Measurements from ENCODE around the gene EXD3. TPM values are rescaled to one million over a fixed set of nuclear protein-coding genes. Genes with fewer than 3 reads are reported as not detected.

EXD3 gene
- polyA plus RNA-seq, 1 of the 3 experiments (the other 2 are of a cell fraction): 11.5 TPM

GRCh38 chr9:137461316-137461662 lies 38.3 kb upstream of the EXD3 start:
- H3K9me3 ChIP-seq: no peaks in the 10 kb centered on the region
- CTCF ChIA-PET: interaction anchor here (1.5 kb wide), 1 partner anchor 16 kb away, joined by 5 read pairs; no protein-coding TSS in a partner anchor

GRCh38 chr9:137460363-137461315 lies 37.7 kb upstream of the EXD3 start:
- Histone ChIP-seq H3K27me3 (ENCODE audit: insufficient read depth) (no peaks in the 10 kb centered on the region), H3K27ac (ENCODE audit: low read depth in 2 of 2, low read length in 1 of 2) (no peak overlapping the region), H3K4me1 (ENCODE audit: control insufficient read depth in 1 of 2, insufficient read depth in 2 of 2, low read depth in 1 of 2, low read length in 1 of 2) (peaks cover 18 to 33% of the 10 kb centered on the region in 2 experiments; a peak in 3 of 4 replicates), H3K4me2 (no peak overlapping the region), H3F3A (replicated peaks; ENCODE audit: insufficient read depth) (no peaks in the 10 kb centered on the region), H3K9me2 (no peaks in the 10 kb centered on the region), H3K79me2 (ENCODE audit: insufficient read depth) (peaks cover 10% of the 10 kb centered on the region; the same call in 1 of the 2 replicates), H2AFZ (ENCODE audit: low read depth) (no peak overlapping the region), H3K9ac (no peak overlapping the region), H3K36me3 (replicated peaks in 1 of 2; ENCODE audit: control insufficient read depth in 1 of 2, insufficient read depth in 2 of 2, low read length in 1 of 2) (peaks cover 0 to 12% of the 10 kb centered on the region in 2 experiments), H3K9me3 (no peaks in the 10 kb centered on the region), H3K4me3 (ENCODE audit: low read depth in 2 of 2, low read length in 1 of 2) (no peak overlapping the region), H4K20me1 (ENCODE audit: insufficient read depth) (peaks cover 16% of the 10 kb centered on the region)
- WGBS (ENCODE audit: low lambda C conversion rate): 86% methylated on average over 11 of the region's 31 CpGs
- CTCF ChIA-PET: interaction anchor here (0.9 to 1.5 kb wide), 3 partner anchors 15 to 38 kb away, joined by 3 to 5 read pairs (median 3); partner anchors contain the start of gene EXD3
- POLR2A ChIA-PET: no interaction called here
- TF ChIP-seq ZBTB33 (IDR thresholded peaks at IDR 0.05; ENCODE audit: borderline replicate concordance, low read depth) (no peak), TAF1 (IDR thresholded peaks at IDR 0.05; ENCODE audit: borderline replicate concordance, low read depth, low read length) (no peak), USF2 (IDR thresholded peaks at IDR 0.05; ENCODE audit: borderline replicate concordance, low read depth, low read length) (no peak), ELF1 (IDR thresholded peaks at IDR 0.05) (no peak), FOXJ3 (CRISPR knock-in tag; IDR thresholded peaks at IDR 0.05) (no peak), RXRA (IDR thresholded peaks at IDR 0.05; ENCODE audit: borderline replicate concordance, low read depth) (no peak), CTCF (IDR thresholded peaks at IDR 0.05) (no peak), NRF1 (IDR thresholded peaks at IDR 0.05; ENCODE audit: low read depth, low read length) (no peak), FOXM1 (IDR thresholded peaks at IDR 0.05; ENCODE audit: low read depth) (no peak), USF1 (IDR thresholded peaks at IDR 0.05; ENCODE audit: borderline replicate concordance, low read depth) (no peak), SIN3A (IDR thresholded peaks at IDR 0.05; ENCODE audit: borderline replicate concordance, low read depth, low read length) (no peak), SMC3 (IDR thresholded peaks at IDR 0.05; ENCODE audit: low read depth, low read length) (no peak)
- DNase-seq: peak; percentile 38

More at GRCh38 chr9:137461316-137461662, 38.3 kb upstream of the EXD3 start:
- H2AFZ ChIP-seq (ENCODE audit: low read depth): no peak overlapping the region
- no peaks in the 10 kb centered on the region for H3K9me2 ChIP-seq
- H3F3A ChIP-seq (replicated peaks; ENCODE audit: insufficient read depth): no peaks in the 10 kb centered on the region
- no peak overlapping the region for H3K4me2 ChIP-seq
- peaks cover 18 to 26% of the 10 kb centered on the region in 2 experiments; a peak in 3 of 4 replicates for H3K4me1 ChIP-seq (ENCODE audit: control insufficient read depth in 1 of 2, insufficient read depth in 2 of 2, low read depth in 1 of 2, low read length in 1 of 2)
- no peak overlapping the region for H3K27ac ChIP-seq (ENCODE audit: low read depth in 2 of 2, low read length in 1 of 2)
- H3K4me3 ChIP-seq (ENCODE audit: low read depth in 2 of 2, low read length in 1 of 2): no peak overlapping the region
- no peak overlapping the region for H3K9ac ChIP-seq
- POLR2A ChIA-PET: no interaction called here
- WGBS (ENCODE audit: low lambda C conversion rate): 90% methylated on average over 13 of the region's 21 CpGs
- H4K20me1 ChIP-seq (ENCODE audit: insufficient read depth): peaks cover 16% of the 10 kb centered on the region
- no peak for TF ChIP-seq FOXJ3 (CRISPR knock-in tag; IDR thresholded peaks at IDR 0.05)
- no peak for TF ChIP-seq EZH2phosphoT487 (IDR thresholded peaks at IDR 0.05; ENCODE audit: borderline replicate concordance, low read depth)
- no peak for TF ChIP-seq JUND (IDR thresholded peaks at IDR 0.05)
- no peak for TF ChIP-seq PBX3 (IDR thresholded peaks at IDR 0.05)
- no peak for TF ChIP-seq RCOR1 (IDR thresholded peaks at IDR 0.05; ENCODE audit: low read length)
- DNase-seq: no peak
- H3K79me2 ChIP-seq (ENCODE audit: insufficient read depth): peaks cover 10% of the 10 kb centered on the region; the same call in 1 of the 2 replicates
- H3K27me3 ChIP-seq (ENCODE audit: insufficient read depth): no peaks in the 10 kb centered on the region
- peaks cover 0 to 8% of the 10 kb centered on the region in 2 experiments for H3K36me3 ChIP-seq (replicated peaks in 1 of 2; ENCODE audit: control insufficient read depth in 1 of 2, insufficient read depth in 2 of 2, low read length in 1 of 2)

All from SK-N-SH (cell line).